ENCODE measurements around the gene BZW2. TPM values are rescaled to one million over a fixed set of nuclear protein-coding genes. Genes with fewer than 3 reads are reported as not detected.

Gene BZW2
- total and polyA plus RNA-seq, 2 of the 13 experiments (the other 11 are each of a cell fraction or from before 2014, with no cell fraction given): 21.8 to 95.2 TPM

- 0 out of 2 replicates have a peak, but pooled peaks have one; percentile 45 for TF ChIP-seq ZNF776 (CRISPR knock-in tag; IDR thresholded peaks at IDR 0.05)
- no peak for TF ChIP-seq ZBTB33 (CRISPR knock-in tag; IDR thresholded peaks at IDR 0.05)
- TF ChIP-seq ARHGAP35 (CRISPR knock-in tag; IDR thresholded peaks at IDR 0.05; ENCODE audit: borderline replicate concordance): no peak
- TF ChIP-seq TEAD3 (CRISPR knock-in tag; optimal IDR thresholded peaks at IDR 0.05; ENCODE audit: borderline replicate concordance): peak; percentile 33
- TF ChIP-seq ZNF124 (CRISPR knock-in tag; IDR thresholded peaks at IDR 0.05): no peak
- TF ChIP-seq ATF1 (CRISPR knock-in tag; IDR thresholded peaks at IDR 0.05): peak; percentile 52; the same call in 1 of the 2 replicates
- peak; percentile 91; the same call in 1 of the 2 replicates for TF ChIP-seq ZNF564 (CRISPR knock-in tag; IDR thresholded peaks at IDR 0.05)
- no peak for TF ChIP-seq YEATS4 (CRISPR knock-in tag; IDR thresholded peaks at IDR 0.05; ENCODE audit: borderline replicate concordance)
- TF ChIP-seq ZBTB39 (CRISPR knock-in tag; IDR thresholded peaks at IDR 0.05): 0 out of 2 replicates have a peak, but pooled peaks have one; percentile 46
- TF ChIP-seq RAD51 (IDR thresholded peaks at IDR 0.05; ENCODE audit: borderline replicate concordance): no peak
- TF ChIP-seq ZNF292 (CRISPR knock-in tag; IDR thresholded peaks at IDR 0.05; ENCODE audit: borderline replicate concordance, low read depth): 0 out of 2 replicates have a peak, but pooled peaks have one; percentile 9
- TF ChIP-seq SP5 (CRISPR knock-in tag; IDR thresholded peaks at IDR 0.05; ENCODE audit: borderline replicate concordance, low read depth): peak; percentile 67
- TF ChIP-seq MIER2 (CRISPR knock-in tag; IDR thresholded peaks at IDR 0.05): no peak
- no peak for TF ChIP-seq SMAD9 (CRISPR knock-in tag; IDR thresholded peaks at IDR 0.05)
- no peak for TF ChIP-seq ZBTB44 (CRISPR knock-in tag; IDR thresholded peaks at IDR 0.05)
- TF ChIP-seq POGZ (CRISPR knock-in tag; IDR thresholded peaks at IDR 0.05): 0 out of 2 replicates have a peak, but pooled peaks have one; percentile 26
- TF ChIP-seq ZNF589 (CRISPR knock-in tag; conservative IDR thresholded peaks at IDR 0.05): no peak
- TF ChIP-seq ZNF329 (CRISPR knock-in tag; IDR thresholded peaks at IDR 0.05; ENCODE audit: low read depth): no peak
- TF ChIP-seq ARID3A (IDR thresholded peaks at IDR 0.05; ENCODE audit: low read depth, low read length): no peak
Measured at GRCh38 chr7:16753102-16753931, 107.3 kb downstream of the BZW2 start, which contains the start of gene TSPAN13 (continued).
